Measurements from ENCODE around the gene ARID1B. TPM values are rescaled to one million over a fixed set of nuclear protein-coding genes. Genes with fewer than 3 reads are reported as not detected.
A peak's percentile ranks its signal among the peaks of the same experiment; 100 is the strongest.

The ARID1B gene
- total and polyA plus RNA-seq, 2 donors (not counting 1 experiment from before 2014, with no cell fraction given) = 47.2 to 280 TPM

DNA sequence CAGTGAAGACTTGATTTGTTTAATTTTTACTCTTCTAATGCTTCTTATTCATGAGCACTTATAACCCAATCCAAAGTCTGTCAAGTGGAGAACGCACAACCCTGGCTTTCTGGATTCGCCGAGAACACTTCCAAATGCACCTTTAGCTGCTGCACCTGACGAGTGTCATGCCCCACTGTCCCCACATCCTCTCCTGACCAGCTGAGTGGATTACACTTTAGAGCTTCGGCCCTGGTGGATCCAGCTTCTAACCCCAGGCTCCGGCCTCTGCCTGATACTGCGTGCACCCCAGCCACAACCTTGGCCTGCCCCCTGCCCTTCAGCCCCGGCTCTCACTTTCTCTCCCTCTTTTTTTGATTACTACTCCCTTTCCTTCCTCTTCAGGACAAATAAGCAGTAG, 287.3 kb downstream of the ARID1B start:
- ChIA-PET CTCF (no interaction called here), POLR2A (no interaction called here)
- Histone ChIP-seq H2AFZ (ENCODE audit: insufficient read depth, low read depth, low read length, poor library complexity, severe bottlenecking) (peak overlapping the region; percentile 31), H3K4me1 (ENCODE audit: control insufficient read depth in 2 of 2, insufficient read depth in 2 of 2, low read length in 2 of 2) (peaks cover 41 to 42% of the 10 kb centered on the region in 2 donors), H3K79me2 (ENCODE audit: control insufficient read depth, insufficient read depth, low read length) (peaks cover 91% of the 10 kb centered on the region), H3K4me3 (ENCODE audit: control extremely low read depth in 1 of 5, extremely low read depth in 1 of 5, insufficient read depth in 1 of 5, low read depth in 2 of 5, low read length in 4 of 5) (no peak overlapping the region), H3K27ac (ENCODE audit: low read length in 2 of 2) (peak overlapping the region in 1 of 2 donors; percentile 54), H4K20me1 (ENCODE audit: control insufficient read depth, insufficient read depth, low read length, poor library complexity, severe bottlenecking) (peaks cover 17% of the 10 kb centered on the region), H3K27me3 (replicated peaks in 1 of 4; ENCODE audit: control extremely low read depth in 1 of 4, control insufficient read depth in 3 of 4, insufficient read depth in 4 of 4, low read length in 3 of 4) (no peaks in the 10 kb centered on the region), H3K9me3 (ENCODE audit: control extremely low read depth in 1 of 3, control insufficient read depth in 2 of 3, insufficient read depth in 1 of 3, low read length in 2 of 3) (no peaks in the 10 kb centered on the region), H3K4me2 (replicated peaks; ENCODE audit: low read depth, low read length, poor library complexity, severe bottlenecking) (peak overlapping the region; percentile 23), H3K9ac (ENCODE audit: low read length) (no peak overlapping the region), H3K36me3 (replicated peaks in 1 of 2; ENCODE audit: control extremely low read depth in 1 of 2, control insufficient read depth in 1 of 2, extremely low read depth in 1 of 2, insufficient read depth in 2 of 2, low read length in 1 of 2) (peaks cover 0 to 10% of the 10 kb centered on the region in 2 experiments)
- WGBS (ENCODE audit: insufficient coverage) = 74% methylated on average over 6 of the region's 8 CpGs
- no peak for DNase-seq
- TF ChIP-seq, protein P1, sequence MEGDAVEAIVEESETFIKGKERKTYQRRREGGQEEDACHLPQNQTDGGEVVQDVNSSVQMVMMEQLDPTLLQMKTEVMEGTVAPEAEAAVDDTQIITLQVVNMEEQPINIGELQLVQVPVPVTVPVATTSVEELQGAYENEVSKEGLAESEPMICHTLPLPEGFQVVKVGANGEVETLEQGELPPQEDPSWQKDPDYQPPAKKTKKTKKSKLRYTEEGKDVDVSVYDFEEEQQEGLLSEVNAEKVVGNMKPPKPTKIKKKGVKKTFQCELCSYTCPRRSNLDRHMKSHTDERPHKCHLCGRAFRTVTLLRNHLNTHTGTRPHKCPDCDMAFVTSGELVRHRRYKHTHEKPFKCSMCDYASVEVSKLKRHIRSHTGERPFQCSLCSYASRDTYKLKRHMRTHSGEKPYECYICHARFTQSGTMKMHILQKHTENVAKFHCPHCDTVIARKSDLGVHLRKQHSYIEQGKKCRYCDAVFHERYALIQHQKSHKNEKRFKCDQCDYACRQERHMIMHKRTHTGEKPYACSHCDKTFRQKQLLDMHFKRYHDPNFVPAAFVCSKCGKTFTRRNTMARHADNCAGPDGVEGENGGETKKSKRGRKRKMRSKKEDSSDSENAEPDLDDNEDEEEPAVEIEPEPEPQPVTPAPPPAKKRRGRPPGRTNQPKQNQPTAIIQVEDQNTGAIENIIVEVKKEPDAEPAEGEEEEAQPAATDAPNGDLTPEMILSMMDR (IDR thresholded peaks at IDR 0.05) = no peak
- TF ChIP-seq EZH2 (IDR thresholded peaks at IDR 0.05; ENCODE audit: borderline replicate concordance, insufficient read depth, low read depth, low read length, poor library complexity, severe bottlenecking) = no peak
- Mint-ChIP-seq H3K4me3 (peak overlapping the region; percentile 7), H3K4me1 (peaks cover 62% of the 10 kb centered on the region), H3K27me3 (no peaks in the 10 kb centered on the region), H3K9me3 (ENCODE audit: insufficient read depth) (no peaks in the 10 kb centered on the region), H3K27ac (peak overlapping the region; percentile 3)
- intact Hi-C loops (cut with micrococcal nuclease) = no loop called here
- ATAC-seq (ENCODE audit: low read depth) = no peak

DNA sequence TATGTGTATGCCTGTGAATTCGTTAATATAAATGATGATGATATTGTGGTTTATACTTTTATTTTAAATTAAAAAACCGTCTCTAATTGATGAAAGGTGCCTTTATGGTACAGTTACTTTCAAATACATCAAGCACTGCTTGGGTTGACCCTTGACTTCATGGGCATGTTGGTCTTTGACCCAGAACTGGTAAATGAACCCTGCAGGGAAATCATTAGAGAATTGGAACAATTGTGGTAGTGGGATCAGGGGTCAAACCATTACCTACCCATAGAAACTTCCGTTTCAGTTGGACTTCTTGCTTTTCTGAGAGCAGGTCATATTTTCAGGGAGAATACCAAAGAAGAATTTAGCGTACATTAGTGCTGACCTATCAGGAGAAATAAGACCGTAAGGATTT, 288.2 kb downstream of the ARID1B start:
- no peak for ATAC-seq (ENCODE audit: low read depth)
- H3K4me2 ChIP-seq (replicated peaks; ENCODE audit: low read depth, low read length, poor library complexity, severe bottlenecking) = no peak overlapping the region
- Mint-ChIP-seq H3K9me3 (ENCODE audit: insufficient read depth) (no peaks in the 10 kb centered on the region), H3K4me3 (no peak overlapping the region), H3K27ac (no peak overlapping the region), H3K4me1 (peaks cover 62% of the 10 kb centered on the region), H3K27me3 (no peaks in the 10 kb centered on the region)
- DNase-seq = no peak
- no peaks in the 10 kb centered on the region for H3K27me3 ChIP-seq (replicated peaks in 1 of 4; ENCODE audit: control extremely low read depth in 1 of 4, control insufficient read depth in 3 of 4, insufficient read depth in 4 of 4, low read length in 3 of 4)
- no peak overlapping the region for H3K27ac ChIP-seq (ENCODE audit: low read length in 2 of 2)
- H2AFZ ChIP-seq (ENCODE audit: insufficient read depth, low read depth, low read length, poor library complexity, severe bottlenecking) = no peak overlapping the region
- H3K4me1 ChIP-seq (ENCODE audit: control insufficient read depth in 2 of 2, insufficient read depth in 2 of 2, low read length in 2 of 2) = peaks cover 43 to 45% of the 10 kb centered on the region in 2 donors
- peaks cover 0 to 10% of the 10 kb centered on the region in 2 experiments for H3K36me3 ChIP-seq (replicated peaks in 1 of 2; ENCODE audit: control extremely low read depth in 1 of 2, control insufficient read depth in 1 of 2, extremely low read depth in 1 of 2, insufficient read depth in 2 of 2, low read length in 1 of 2)
- peaks cover 93% of the 10 kb centered on the region for H3K79me2 ChIP-seq (ENCODE audit: control insufficient read depth, insufficient read depth, low read length)
- intact Hi-C loops (cut with micrococcal nuclease) = no loop called here
- no peak overlapping the region for H3K9ac ChIP-seq (ENCODE audit: low read length)
- H4K20me1 ChIP-seq (ENCODE audit: control insufficient read depth, insufficient read depth, low read length, poor library complexity, severe bottlenecking) = peaks cover 18% of the 10 kb centered on the region
- 100% methylated on average over 1 of the region's 5 CpGs for WGBS (ENCODE audit: insufficient coverage)
- ChIA-PET POLR2A (no interaction called here), CTCF (no interaction called here)
- H3K4me3 ChIP-seq (ENCODE audit: control extremely low read depth in 1 of 5, extremely low read depth in 1 of 5, insufficient read depth in 1 of 5, low read depth in 2 of 5, low read length in 4 of 5) = no peak overlapping the region
- no peaks in the 10 kb centered on the region for H3K9me3 ChIP-seq (ENCODE audit: control extremely low read depth in 1 of 3, control insufficient read depth in 2 of 3, insufficient read depth in 1 of 3, low read length in 2 of 3)
- TF ChIP-seq, protein P1 (IDR thresholded peaks at IDR 0.05) = no peak
- TF ChIP-seq EZH2 (IDR thresholded peaks at IDR 0.05; ENCODE audit: borderline replicate concordance, insufficient read depth, low read depth, low read length, poor library complexity, severe bottlenecking) = no peak
